Chondrocyte (in vitro differentiated cells): Measurements from ENCODE around the gene ABCF3. TPM values are rescaled to one million over a fixed set of nuclear protein-coding genes. Genes with fewer than 3 reads are reported as not detected.

Experiments used
- DNase-seq: peaks from one replicate; pipeline ENCODE4 v3.0.0; 2021; ENCODE audit warnings: mixed read lengths, low spot score
- H3K27ac Mint-ChIP-seq: one replicate; pipeline ENCODE4 v1.8.0; 2021; ENCODE audit warnings: mild to moderate bottlenecking, moderate library complexity, mixed read lengths; ENCODE audit not compliant: unreplicated experiment
- H3K27me3 Mint-ChIP-seq: 2 replicates; pipeline ENCODE4 v1.8.0; 2021; ENCODE audit warnings: low read depth, mixed read lengths
- H3K36me3 Mint-ChIP-seq: 2 replicates; pipeline ENCODE4 v1.8.0; 2021; ENCODE audit warnings: low read depth, mixed read lengths
- H3K4me1 Mint-ChIP-seq: 2 replicates; pipeline ENCODE4 v1.8.0; 2021; ENCODE audit warnings: low read depth, mild to moderate bottlenecking, mixed read lengths
- H3K4me3 Mint-ChIP-seq: one replicate; pipeline ENCODE4 v1.8.0; 2021; ENCODE audit warnings: mild to moderate bottlenecking, moderate library complexity, mixed read lengths; ENCODE audit not compliant: unreplicated experiment
- H3K9me3 Mint-ChIP-seq: 2 replicates; pipeline ENCODE4 v1.8.0; 2021; ENCODE audit warnings: low read depth, mixed read lengths
- CTCF ChIP-seq: fragments of 200-600 bp; sonication (generic); IDR thresholded peaks from 2 replicates; pipeline ENCODE4 v1.5.0; 2021; ENCODE audit warnings: antibody characterized with exemption, mild to moderate bottlenecking, moderate library complexity
- total RNA-seq: library from RNA; stranded (reverse); gene quantifications from 3 replicates; pipeline ENCODE4 v1.2.1, GENCODE V29; 2021

ABCF3 gene
- total RNA-seq, 1 donor from 2014 or later, result 53.8 TPM

GRCh38 chr3:184173374-184173722 lies 12.7 kb upstream of the ABCF3 start:
- H3K9me3 Mint-ChIP-seq, result no peaks in the 10 kb centered on the region

GRCh38 chr3:184174284-184174645 lies 11.7 kb upstream of the ABCF3 start:
- Mint-ChIP-seq H3K27ac (peak overlapping the region; percentile 85), H3K4me1 (peaks cover 65% of the 10 kb centered on the region), H3K4me3 (peak overlapping the region; percentile 95), H3K27me3 (no peaks in the 10 kb centered on the region), H3K9me3 (no peaks in the 10 kb centered on the region), H3K36me3 (peaks cover 25% of the 10 kb centered on the region)
- no peak for TF ChIP-seq CTCF
- no peak for DNase-seq

More at GRCh38 chr3:184173374-184173722, 12.7 kb upstream of the ABCF3 start:
- Mint-ChIP-seq H3K36me3 (peaks cover 20% of the 10 kb centered on the region), H3K4me1 (peaks cover 74% of the 10 kb centered on the region), H3K27me3 (no peaks in the 10 kb centered on the region), H3K4me3 (no peak overlapping the region), H3K27ac (peak overlapping the region; percentile 87)
- no peak for TF ChIP-seq CTCF
- DNase-seq, result no peak

GRCh38 chr3:184174646-184175492 lies 11.1 kb upstream of the ABCF3 start, which contains the start of gene AP2M1:
AP2M1 (plus strand) TSS chr3:184174855; CDS start chr3:184176994, 2,139 bp downstream.
- peak within 1 kb of the TSS; percentile 95 for H3K27ac Mint-ChIP-seq
- peak; percentile 42 for TF ChIP-seq CTCF
- no peaks in the 10 kb centered on the region for H3K9me3 Mint-ChIP-seq
- H3K27me3 Mint-ChIP-seq, result no peaks in the 10 kb centered on the region
- DNase-seq, result peak; percentile 99
- peaks cover 64% of the 10 kb centered on the region for H3K4me1 Mint-ChIP-seq
- H3K4me3 Mint-ChIP-seq, result peak within 1 kb of the TSS; percentile 95
- H3K36me3 Mint-ChIP-seq, result peaks cover 26% of the 10 kb centered on the region

- TF ChIP-seq CTCF, result no peak
- H3K27me3 Mint-ChIP-seq, result no peaks in the 10 kb centered on the region
- peak; percentile 32 for DNase-seq
- H3K36me3 Mint-ChIP-seq, result peaks cover 31% of the 10 kb centered on the region
- H3K4me3 Mint-ChIP-seq, result peak overlapping the region; percentile 95
- no peaks in the 10 kb centered on the region for H3K9me3 Mint-ChIP-seq
- peaks cover 68% of the 10 kb centered on the region for H3K4me1 Mint-ChIP-seq
- peak overlapping the region; percentile 95 for H3K27ac Mint-ChIP-seq
These were observed 10.5 kb upstream of the ABCF3 start for GRCh38 chr3:184175506-184175905.

GRCh38 chr3:184175981-184176376 lies 10.0 kb upstream of the ABCF3 start:
- peaks cover 33% of the 10 kb centered on the region for H3K36me3 Mint-ChIP-seq
- H3K4me1 Mint-ChIP-seq, result peaks cover 64% of the 10 kb centered on the region
- TF ChIP-seq CTCF, result peak; percentile 6
- peak overlapping the region; percentile 95 for H3K27ac Mint-ChIP-seq
- no peaks in the 10 kb centered on the region for H3K9me3 Mint-ChIP-seq
- H3K4me3 Mint-ChIP-seq, result peak overlapping the region; percentile 95
- H3K27me3 Mint-ChIP-seq, result no peaks in the 10 kb centered on the region
- DNase-seq, result no peak
